ENCODE data around the gene PDCD1LG2. TPM values are rescaled to one million over a fixed set of nuclear protein-coding genes. Genes with fewer than 3 reads are reported as not detected.

PDCD1LG2 gene
- total RNA-seq, 4 donors from 2014 or later: 0.44 to 3.1 (median 1.9) TPM

DNA sequence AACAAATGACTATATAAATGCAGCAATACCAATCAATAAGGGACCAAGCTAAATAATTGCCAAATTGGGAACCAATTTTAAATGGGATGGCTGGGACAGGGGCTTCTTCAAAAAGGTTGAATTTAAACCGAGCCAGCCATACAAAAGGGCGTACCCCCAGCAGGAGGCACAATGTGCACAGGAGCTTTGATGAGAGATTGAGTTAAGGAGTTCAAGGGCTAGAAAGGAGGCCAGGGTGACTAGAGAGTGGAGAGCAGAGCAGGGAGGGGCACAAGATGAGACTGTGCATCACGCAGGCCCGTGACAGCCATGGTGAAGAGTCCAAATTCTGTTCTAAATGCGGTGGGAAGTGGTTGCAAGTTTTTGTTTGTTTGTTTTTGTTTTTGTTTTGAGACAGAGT, 23.3 kb upstream of the PDCD1LG2 start:
- WGBS, 2 donors: 90 to 95% methylated on average over 5 of the region's 5 CpGs
- H3K27ac ChIP-seq: no peak overlapping the region
- no peaks in the 10 kb centered on the region for H3K36me3 ChIP-seq
- no peak overlapping the region for H3K4me3 ChIP-seq
- H3K9me3 ChIP-seq: no peaks in the 10 kb centered on the region
- no peak for DNase-seq (ENCODE audit: low spot score in 2 of 2)
- no peak for TF ChIP-seq POLR2A (IDR thresholded peaks at IDR 0.05)
- TF ChIP-seq CTCF (IDR thresholded peaks at IDR 0.05): no peak
- TF ChIP-seq EP300 (IDR thresholded peaks at IDR 0.05): no peak
- no peaks in the 10 kb centered on the region for H3K27me3 ChIP-seq
- H3K4me1 ChIP-seq: no peaks in the 10 kb centered on the region

DNA sequence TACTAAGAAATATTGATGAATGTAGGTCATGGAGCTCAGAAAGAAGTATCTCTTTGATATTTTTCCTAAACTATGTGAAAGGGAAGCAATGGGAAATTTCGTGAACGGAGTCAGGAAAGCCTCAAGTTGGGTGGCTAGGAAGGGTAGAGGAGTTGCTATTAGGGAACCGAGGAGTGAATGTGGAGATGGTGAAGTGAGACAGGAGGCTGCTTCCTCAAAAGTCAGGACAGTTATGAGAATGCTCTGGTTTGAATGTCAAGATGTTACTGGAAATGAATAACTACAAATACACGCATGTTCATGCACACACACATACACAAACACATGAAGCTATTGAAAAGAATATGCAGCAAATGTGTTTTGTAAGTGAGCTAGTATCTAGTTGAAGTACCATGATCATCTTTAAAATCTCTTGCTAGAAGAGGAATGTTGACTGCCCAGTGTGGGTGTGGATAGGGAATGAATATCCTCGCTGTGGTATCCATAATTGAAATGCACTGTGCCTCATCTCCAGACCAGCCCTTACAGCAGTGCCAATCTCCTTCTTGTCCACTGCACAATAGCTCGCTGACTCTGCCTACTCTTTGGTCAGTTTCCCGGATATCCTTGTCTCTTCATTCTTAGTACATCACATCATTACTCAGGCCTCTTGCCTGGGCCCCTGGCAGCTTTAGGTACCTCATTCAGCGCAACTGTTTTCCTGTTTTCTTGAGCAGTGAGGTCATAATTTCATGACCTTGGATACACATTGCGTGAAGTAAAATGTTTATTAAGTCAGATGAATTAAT, 21.9 kb upstream of the PDCD1LG2 start:
- H3K9me3 ChIP-seq: no peaks in the 10 kb centered on the region
- WGBS, 2 donors: 80 to 89% methylated on average over 9 of the region's 9 CpGs
- no peak overlapping the region for H3K27ac ChIP-seq
- no peak for DNase-seq (ENCODE audit: low spot score in 2 of 2)
- TF ChIP-seq POLR2A (IDR thresholded peaks at IDR 0.05) (no peak), EP300 (IDR thresholded peaks at IDR 0.05) (no peak), CTCF (IDR thresholded peaks at IDR 0.05) (no peak)
- H3K4me3 ChIP-seq: no peak overlapping the region
- no peaks in the 10 kb centered on the region for H3K36me3 ChIP-seq
- H3K4me1 ChIP-seq: no peaks in the 10 kb centered on the region
- no peaks in the 10 kb centered on the region for H3K27me3 ChIP-seq

GRCh38 chr9:5489630-5490490, 20.5 kb upstream of the PDCD1LG2 start:
- DNase-seq (ENCODE audit: low spot score in 2 of 2): no peak
- Histone ChIP-seq H3K27ac (no peak overlapping the region), H3K4me3 (no peak overlapping the region), H3K4me1 (no peaks in the 10 kb centered on the region), H3K36me3 (no peaks in the 10 kb centered on the region), H3K9me3 (peaks cover 0 to 2% (median 0%) of the 10 kb centered on the region in 4 donors), H3K27me3 (no peaks in the 10 kb centered on the region)
- 87% methylated on average over 9 of the region's 9 CpGs for WGBS, 2 donors
- TF ChIP-seq EP300 (IDR thresholded peaks at IDR 0.05): no peak
- TF ChIP-seq CTCF (IDR thresholded peaks at IDR 0.05): no peak

DNA sequence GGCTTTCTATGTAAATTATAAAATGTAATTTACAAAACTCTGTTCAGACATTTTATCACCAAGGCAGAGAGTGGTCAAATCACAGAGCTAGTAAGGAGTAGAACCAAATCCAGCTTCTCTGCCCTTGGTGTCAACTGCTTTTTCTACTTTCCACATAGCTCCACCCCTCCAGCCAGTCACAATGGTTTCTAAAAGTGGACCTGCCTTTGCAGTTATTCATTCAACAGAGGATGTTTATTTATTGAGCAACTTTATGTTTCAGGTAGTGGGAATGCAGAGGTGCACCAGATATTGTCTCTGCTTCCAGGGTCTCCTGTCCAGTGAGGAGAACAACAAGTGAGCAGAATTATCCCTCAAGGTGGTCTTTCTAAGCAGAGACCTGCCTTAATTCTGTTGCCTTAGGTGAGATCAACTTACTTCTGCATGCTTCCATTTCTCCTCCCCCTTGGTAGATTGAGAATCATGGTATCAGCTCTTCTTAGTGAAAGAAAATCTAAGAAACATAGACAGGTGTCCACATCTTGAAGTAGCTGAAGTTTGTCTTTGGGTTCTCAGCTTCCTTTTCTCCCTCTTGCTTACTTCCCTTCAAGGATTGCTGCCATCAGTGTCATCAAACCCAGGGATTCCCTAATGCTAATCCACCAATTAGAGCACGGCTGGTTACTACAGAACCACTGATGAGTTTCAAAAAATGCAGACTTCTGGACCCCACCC, 17.2 kb upstream of the PDCD1LG2 start:
- Histone ChIP-seq H3K9me3 (peaks cover 0 to 2% (median 0%) of the 10 kb centered on the region in 4 donors), H3K27me3 (no peaks in the 10 kb centered on the region), H3K36me3 (no peaks in the 10 kb centered on the region), H3K27ac (peak overlapping the region in 1 of 4 donors; percentile 67), H3K4me1 (no peaks in the 10 kb centered on the region), H3K4me3 (no peak overlapping the region)
- DNase-seq (ENCODE audit: low spot score in 2 of 2): no peak
- WGBS, 2 donors: 89 to 95% methylated on average over 1 of the region's 1 CpG
- TF ChIP-seq POLR2A (IDR thresholded peaks at IDR 0.05) (no peak), CTCF (IDR thresholded peaks at IDR 0.05) (no peak), EP300 (IDR thresholded peaks at IDR 0.05) (no peak)
